WTC11 (cell line): ENCODE data around the gene PIEZO1. TPM values are rescaled to one million over a fixed set of nuclear protein-coding genes. Genes with fewer than 3 reads are reported as not detected.

Source experiments
- ATAC-seq: fragments of 200-7000 bp; cut with Tn5 transposase; 2 replicates; pipeline ENCODE4 v1.10.0; 2021; ENCODE audit warnings: mild to moderate bottlenecking, moderate library complexity
- CTCF ChIA-PET: fragments of 300-600 bp; sonication (Branson Sonifier 250); formaldehyde crosslinking; loops from one replicate; lab custom pipeline; 2021; ENCODE audit warnings: antibody characterized with exemption; lab: Charles Lee
- POLR2A ChIA-PET: fragments of 350-600 bp; sonication (Branson Sonifier 250); formaldehyde crosslinking; loops from one replicate; lab custom pipeline; 2021; ENCODE audit warnings: antibody characterized with exemption; lab: Charles Lee
- DNase-seq: peaks from one replicate; pipeline ENCODE4 v3.0.0; 2021; ENCODE audit warnings: low spot score
- H3K27ac Mint-ChIP-seq: 2 replicates; pipeline ENCODE4 v1.8.0; 2021; ENCODE audit warnings: mixed read lengths
- H3K27me3 Mint-ChIP-seq: 2 replicates; pipeline ENCODE4 v1.8.0; 2021; ENCODE audit warnings: low read depth, mild to moderate bottlenecking, moderate library complexity, mixed read lengths
- H3K36me3 Mint-ChIP-seq: 2 replicates; pipeline ENCODE4 v1.8.0; 2021; ENCODE audit warnings: mixed read lengths
- H3K4me1 Mint-ChIP-seq: 2 replicates; pipeline ENCODE4 v1.8.0; 2022; ENCODE audit warnings: mixed read lengths
- H3K4me3 Mint-ChIP-seq: 2 replicates; pipeline ENCODE4 v1.8.0; 2021; ENCODE audit warnings: mild to moderate bottlenecking, moderate library complexity, mixed read lengths
- H3K9me3 Mint-ChIP-seq: 2 replicates; pipeline ENCODE4 v1.8.0; 2021; ENCODE audit warnings: mixed read lengths
- ATF1 ChIP-seq: sonication (generic); formaldehyde crosslinking; IDR thresholded peaks from 2 replicates; pipeline ENCODE4 v1.8.1; 2023; ENCODE audit warnings: mild to moderate bottlenecking, moderate library complexity, missing genetic modification reagents
- EMX1 ChIP-seq: fragments of 250-450 bp; sonication (Bioruptor Pico); IDR thresholded peaks from 2 replicates; pipeline ENCODE4 v1.8.0; 2021; ENCODE audit warnings: mild to moderate bottlenecking
- FOXK1 ChIP-seq: sonication (generic); formaldehyde crosslinking; IDR thresholded peaks from 2 replicates; pipeline ENCODE4 v1.8.0; 2022; ENCODE audit warnings: mild to moderate bottlenecking, moderate library complexity, missing genetic modification reagents
- FOXP1 ChIP-seq: sonication (generic); formaldehyde crosslinking; IDR thresholded peaks from 2 replicates; pipeline ENCODE4 v1.8.0; 2022; ENCODE audit warnings: missing genetic modification reagents, mild to moderate bottlenecking, moderate library complexity, borderline replicate concordance
- NFYB ChIP-seq: sonication (generic); formaldehyde crosslinking; conservative IDR thresholded peaks from 2 replicates; pipeline ENCODE4 v1.8.0; 2022; ENCODE audit warnings: low read depth, missing genetic modification reagents
- NR3C1 ChIP-seq: sonication (generic); formaldehyde crosslinking; conservative IDR thresholded peaks from 2 replicates; pipeline ENCODE4 v1.8.1; 2023; ENCODE audit warnings: low read depth, mild to moderate bottlenecking, missing genetic modification reagents
- SOX15 ChIP-seq: fragments of 250-450 bp; sonication (Bioruptor Pico); IDR thresholded peaks from 2 replicates; pipeline ENCODE4 v1.9.0; 2021; ENCODE audit warnings: mild to moderate bottlenecking
- TP53 ChIP-seq: sonication (generic); formaldehyde crosslinking; IDR thresholded peaks from 2 replicates; pipeline ENCODE4 v1.8.1; 2023; ENCODE audit warnings: mild to moderate bottlenecking, missing genetic modification reagents
- ZBTB43 ChIP-seq: sonication (generic); formaldehyde crosslinking; IDR thresholded peaks from 2 replicates; pipeline ENCODE4 v1.8.1; 2023; ENCODE audit warnings: mild to moderate bottlenecking, missing genetic modification reagents
- total RNA-seq: library from RNA; stranded (reverse); gene quantifications from 3 replicates; pipeline ENCODE4 v1.2.3, GENCODE V29; 2021
- TF ChIP-seq, protein P1 (sequence below): fragments of 250-450 bp; sonication (Bioruptor Pico); IDR thresholded peaks from 2 replicates; pipeline ENCODE4 v1.9.0; 2021; ENCODE audit warnings: mild to moderate bottlenecking
- TF ChIP-seq, protein P2 (sequence below): sonication (generic); formaldehyde crosslinking; IDR thresholded peaks from 2 replicates; pipeline ENCODE4 v1.8.1; 2023; ENCODE audit warnings: mild to moderate bottlenecking, missing genetic modification reagents
- TF ChIP-seq, protein P3 (sequence below): sonication (generic); formaldehyde crosslinking; IDR thresholded peaks from 2 replicates; pipeline ENCODE4 v1.8.1; 2023; ENCODE audit warnings: mild to moderate bottlenecking, missing genetic modification reagents, borderline replicate concordance
- TF ChIP-seq, protein P4 (sequence below): fragments of 250-450 bp; sonication (Bioruptor Pico); IDR thresholded peaks from 2 replicates; pipeline ENCODE4 v1.9.0; 2021; ENCODE audit warnings: moderate library complexity, mild to moderate bottlenecking, inconsistent platforms, borderline replicate concordance

The PIEZO1 gene
- total RNA-seq, 1 experiment from 2014 or later = 71.3 TPM

DNA sequence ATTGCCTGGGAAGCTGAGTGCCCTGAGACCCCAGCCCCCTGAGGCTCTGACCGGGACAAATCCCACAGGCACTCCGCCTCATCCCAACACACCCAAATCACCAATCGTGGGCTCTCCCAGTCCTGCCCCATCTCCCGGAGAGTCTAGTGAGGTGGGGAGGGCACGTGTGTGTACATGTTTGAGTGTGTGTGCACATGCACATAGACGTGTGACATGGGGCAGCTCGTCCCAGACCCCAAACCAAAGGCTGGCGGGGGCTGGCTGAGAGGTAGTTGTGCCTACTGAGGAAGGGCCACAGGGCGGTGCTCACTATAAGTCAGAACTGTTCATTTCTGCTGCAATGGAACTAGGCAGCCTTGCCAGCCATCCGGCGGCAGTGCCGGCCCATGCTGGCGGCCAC, 107.3 kb downstream of the PIEZO1 start:
- no peak for ATAC-seq
- ChIA-PET POLR2A (no interaction called here), CTCF (no interaction called here)
- no peaks in the 10 kb centered on the region for H3K27me3 Mint-ChIP-seq
- H3K4me1 Mint-ChIP-seq = no peaks in the 10 kb centered on the region; the same call in 1 of the 2 replicates
- TF ChIP-seq, protein P1, sequence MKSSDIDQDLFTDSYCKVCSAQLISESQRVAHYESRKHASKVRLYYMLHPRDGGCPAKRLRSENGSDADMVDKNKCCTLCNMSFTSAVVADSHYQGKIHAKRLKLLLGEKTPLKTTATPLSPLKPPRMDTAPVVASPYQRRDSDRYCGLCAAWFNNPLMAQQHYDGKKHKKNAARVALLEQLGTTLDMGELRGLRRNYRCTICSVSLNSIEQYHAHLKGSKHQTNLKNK (CRISPR knock-in tag) = no peak
- TF ChIP-seq FOXK1 (CRISPR knock-in tag) = no peak
- no peak for TF ChIP-seq EMX1
- TF ChIP-seq, protein P2, sequence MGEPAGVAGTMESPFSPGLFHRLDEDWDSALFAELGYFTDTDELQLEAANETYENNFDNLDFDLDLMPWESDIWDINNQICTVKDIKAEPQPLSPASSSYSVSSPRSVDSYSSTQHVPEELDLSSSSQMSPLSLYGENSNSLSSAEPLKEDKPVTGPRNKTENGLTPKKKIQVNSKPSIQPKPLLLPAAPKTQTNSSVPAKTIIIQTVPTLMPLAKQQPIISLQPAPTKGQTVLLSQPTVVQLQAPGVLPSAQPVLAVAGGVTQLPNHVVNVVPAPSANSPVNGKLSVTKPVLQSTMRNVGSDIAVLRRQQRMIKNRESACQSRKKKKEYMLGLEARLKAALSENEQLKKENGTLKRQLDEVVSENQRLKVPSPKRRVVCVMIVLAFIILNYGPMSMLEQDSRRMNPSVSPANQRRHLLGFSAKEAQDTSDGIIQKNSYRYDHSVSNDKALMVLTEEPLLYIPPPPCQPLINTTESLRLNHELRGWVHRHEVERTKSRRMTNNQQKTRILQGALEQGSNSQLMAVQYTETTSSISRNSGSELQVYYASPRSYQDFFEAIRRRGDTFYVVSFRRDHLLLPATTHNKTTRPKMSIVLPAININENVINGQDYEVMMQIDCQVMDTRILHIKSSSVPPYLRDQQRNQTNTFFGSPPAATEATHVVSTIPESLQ = no peak
- no peak for TF ChIP-seq SOX15 (CRISPR knock-in tag)
- no peak for TF ChIP-seq ZBTB43 (CRISPR knock-in tag)
- no peak for TF ChIP-seq TP53 (CRISPR knock-in tag)
- TF ChIP-seq FOXP1 (CRISPR knock-in tag) = no peak
- TF ChIP-seq, protein P3, sequence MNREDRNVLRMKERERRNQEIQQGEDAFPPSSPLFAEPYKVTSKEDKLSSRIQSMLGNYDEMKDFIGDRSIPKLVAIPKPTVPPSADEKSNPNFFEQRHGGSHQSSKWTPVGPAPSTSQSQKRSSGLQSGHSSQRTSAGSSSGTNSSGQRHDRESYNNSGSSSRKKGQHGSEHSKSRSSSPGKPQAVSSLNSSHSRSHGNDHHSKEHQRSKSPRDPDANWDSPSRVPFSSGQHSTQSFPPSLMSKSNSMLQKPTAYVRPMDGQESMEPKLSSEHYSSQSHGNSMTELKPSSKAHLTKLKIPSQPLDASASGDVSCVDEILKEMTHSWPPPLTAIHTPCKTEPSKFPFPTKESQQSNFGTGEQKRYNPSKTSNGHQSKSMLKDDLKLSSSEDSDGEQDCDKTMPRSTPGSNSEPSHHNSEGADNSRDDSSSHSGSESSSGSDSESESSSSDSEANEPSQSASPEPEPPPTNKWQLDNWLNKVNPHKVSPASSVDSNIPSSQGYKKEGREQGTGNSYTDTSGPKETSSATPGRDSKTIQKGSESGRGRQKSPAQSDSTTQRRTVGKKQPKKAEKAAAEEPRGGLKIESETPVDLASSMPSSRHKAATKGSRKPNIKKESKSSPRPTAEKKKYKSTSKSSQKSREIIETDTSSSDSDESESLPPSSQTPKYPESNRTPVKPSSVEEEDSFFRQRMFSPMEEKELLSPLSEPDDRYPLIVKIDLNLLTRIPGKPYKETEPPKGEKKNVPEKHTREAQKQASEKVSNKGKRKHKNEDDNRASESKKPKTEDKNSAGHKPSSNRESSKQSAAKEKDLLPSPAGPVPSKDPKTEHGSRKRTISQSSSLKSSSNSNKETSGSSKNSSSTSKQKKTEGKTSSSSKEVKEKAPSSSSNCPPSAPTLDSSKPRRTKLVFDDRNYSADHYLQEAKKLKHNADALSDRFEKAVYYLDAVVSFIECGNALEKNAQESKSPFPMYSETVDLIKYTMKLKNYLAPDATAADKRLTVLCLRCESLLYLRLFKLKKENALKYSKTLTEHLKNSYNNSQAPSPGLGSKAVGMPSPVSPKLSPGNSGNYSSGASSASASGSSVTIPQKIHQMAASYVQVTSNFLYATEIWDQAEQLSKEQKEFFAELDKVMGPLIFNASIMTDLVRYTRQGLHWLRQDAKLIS (CRISPR knock-in tag) = no peak
- no peaks in the 10 kb centered on the region for H3K9me3 Mint-ChIP-seq
- peaks cover 2% of the 10 kb centered on the region; the same call in 1 of the 2 replicates for H3K36me3 Mint-ChIP-seq
- no peak overlapping the region for H3K4me3 Mint-ChIP-seq
- H3K27ac Mint-ChIP-seq = no peak overlapping the region
- DNase-seq = no peak

GRCh38 chr16:88676502-88677242, 108.3 kb downstream of the PIEZO1 start:
- Mint-ChIP-seq H3K27ac (no peak overlapping the region), H3K36me3 (peaks cover 2% of the 10 kb centered on the region; the same call in 1 of the 2 replicates), H3K9me3 (no peaks in the 10 kb centered on the region), H3K27me3 (no peaks in the 10 kb centered on the region), H3K4me3 (no peak overlapping the region), H3K4me1 (no peaks in the 10 kb centered on the region; the same call in 1 of the 2 replicates)
- POLR2A ChIA-PET = no interaction called here
- ATAC-seq (no peak), DNase-seq (no peak)
- CTCF ChIA-PET = interaction anchor here (8.4 kb wide), 1 partner anchor 10 kb away, joined by 111 read pairs; the partner anchor contains the start of gene SNAI3
- TF ChIP-seq EMX1 (no peak), NR3C1 (CRISPR knock-in tag) (no peak), ATF1 (no peak), NFYB (CRISPR knock-in tag) (no peak)
- TF ChIP-seq, protein P4, sequence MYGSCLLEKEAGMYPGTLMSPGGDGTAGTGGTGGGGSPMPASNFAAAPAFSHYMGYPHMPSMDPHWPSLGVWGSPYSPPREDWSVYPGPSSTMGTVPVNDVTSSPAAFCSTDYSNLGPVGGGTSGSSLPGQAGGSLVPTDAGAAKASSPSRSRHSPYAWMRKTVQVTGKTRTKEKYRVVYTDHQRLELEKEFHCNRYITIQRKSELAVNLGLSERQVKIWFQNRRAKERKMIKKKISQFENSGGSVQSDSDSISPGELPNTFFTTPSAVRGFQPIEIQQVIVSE = no peak
